HG03342 (cell line): ENCODE data around the gene HMGN4.

Experiments used
- ATAC-seq: cut with Tn5 transposase; IDR thresholded peaks from one replicate; pipeline ENCODE4 v1.9.1; 2021; ENCODE audit warnings: mild to moderate bottlenecking, moderate library complexity; ENCODE audit not compliant: unreplicated experiment

Gene HMGN4

GRCh38 chr6:26576407-26576843 is 38.3 kb downstream of the HMGN4 start:
- no peak for ATAC-seq

GRCh38 chr6:26576929-26577719 is 39.0 kb downstream of the HMGN4 start:
- no peak for ATAC-seq

DNA sequence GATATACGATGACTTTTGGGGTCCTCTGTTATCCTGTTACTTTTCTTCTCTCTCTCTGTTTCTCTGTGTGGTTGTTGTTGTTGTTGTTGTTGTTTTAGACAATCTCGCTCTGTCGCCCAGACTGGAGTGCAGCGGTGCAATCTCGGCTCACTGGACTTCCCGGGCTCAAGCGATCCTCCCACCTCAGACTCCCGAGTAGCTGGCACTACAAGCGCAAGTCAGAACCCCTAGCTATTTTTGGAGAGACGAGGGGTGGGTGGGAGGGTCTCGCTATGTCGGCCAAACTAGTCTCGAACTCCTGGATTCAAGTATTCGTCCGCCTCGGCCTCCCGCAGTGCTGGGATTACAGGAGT is 39.5 kb downstream of the HMGN4 start:
- ATAC-seq, result no peak

DNA sequence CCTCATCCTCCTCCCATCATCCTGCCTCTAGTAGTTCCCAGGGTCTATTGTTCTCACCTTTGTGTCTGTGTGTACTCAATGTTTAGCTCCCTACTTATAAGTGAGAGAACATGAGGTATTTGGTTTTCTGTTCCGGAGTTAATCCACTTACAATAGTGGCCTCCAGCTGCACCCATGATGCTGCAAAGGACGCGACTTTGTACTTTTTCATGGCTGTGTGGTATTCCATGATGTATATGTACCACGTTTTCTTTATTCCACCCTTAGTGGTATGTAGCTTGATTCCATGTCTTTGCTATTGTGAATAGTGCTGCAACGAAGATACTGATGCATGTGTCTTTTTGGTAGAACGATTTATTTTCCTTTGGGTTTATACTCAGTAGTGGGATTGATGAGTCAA is 40.1 kb downstream of the HMGN4 start:
- no peak for ATAC-seq

DNA sequence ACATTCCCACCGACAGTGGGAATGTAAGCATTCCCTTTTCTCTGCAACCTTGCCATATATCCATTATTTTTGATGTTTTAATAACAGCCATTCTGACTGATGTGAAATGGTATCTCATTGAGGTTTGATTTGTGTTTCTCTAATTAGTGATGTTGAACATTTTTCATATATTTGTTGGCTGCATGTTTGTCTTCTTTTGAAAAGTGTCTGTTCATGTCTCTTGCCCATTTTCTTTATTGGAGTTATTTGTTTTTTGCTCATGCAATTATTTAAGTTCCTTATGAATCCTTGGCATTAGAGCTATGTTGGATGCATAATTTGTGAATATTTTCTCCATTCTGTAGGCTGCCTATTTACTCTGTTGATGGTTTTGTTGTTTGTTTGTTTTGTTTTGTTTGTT is 40.6 kb downstream of the HMGN4 start:
- no peak for ATAC-seq

DNA sequence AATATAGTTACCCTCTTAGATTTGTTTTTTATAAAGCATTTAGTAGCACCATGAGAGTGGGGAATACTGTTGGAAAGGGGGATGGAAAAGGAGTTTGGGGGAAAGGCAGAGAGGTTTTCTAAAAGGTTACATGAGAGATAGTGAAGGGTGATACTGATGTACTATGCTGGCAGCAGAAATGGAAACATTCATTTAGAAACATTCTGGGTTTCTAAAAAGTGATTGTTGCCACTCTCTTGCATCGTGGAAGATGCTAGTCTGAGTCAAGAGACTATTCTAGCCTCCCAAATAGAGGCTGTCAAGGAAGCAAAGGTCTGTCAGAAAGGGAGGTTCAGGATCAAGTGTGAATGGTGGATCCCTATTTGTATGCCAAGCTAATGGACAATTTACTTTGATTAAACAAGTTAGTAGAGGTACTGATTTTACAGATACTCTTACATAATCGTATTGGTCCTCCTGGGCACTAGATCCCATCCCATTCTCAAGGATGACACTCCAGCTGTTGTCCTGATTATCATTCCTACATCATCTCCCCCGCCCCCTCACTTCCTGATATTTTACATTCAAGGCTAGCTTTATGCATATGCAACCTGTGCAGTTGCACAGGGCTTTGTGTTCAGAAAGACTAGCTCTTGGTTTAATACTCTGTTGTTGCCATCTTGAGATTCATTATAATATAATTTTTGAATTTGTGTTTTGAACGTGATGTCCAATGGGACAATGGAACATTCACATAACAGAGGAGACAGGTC is 43.2 kb downstream of the HMGN4 start:
- no peak for ATAC-seq

- no peak for ATAC-seq
Measured at GRCh38 chr6:26588965-26589364, 50.8 kb downstream of the HMGN4 start.

DNA sequence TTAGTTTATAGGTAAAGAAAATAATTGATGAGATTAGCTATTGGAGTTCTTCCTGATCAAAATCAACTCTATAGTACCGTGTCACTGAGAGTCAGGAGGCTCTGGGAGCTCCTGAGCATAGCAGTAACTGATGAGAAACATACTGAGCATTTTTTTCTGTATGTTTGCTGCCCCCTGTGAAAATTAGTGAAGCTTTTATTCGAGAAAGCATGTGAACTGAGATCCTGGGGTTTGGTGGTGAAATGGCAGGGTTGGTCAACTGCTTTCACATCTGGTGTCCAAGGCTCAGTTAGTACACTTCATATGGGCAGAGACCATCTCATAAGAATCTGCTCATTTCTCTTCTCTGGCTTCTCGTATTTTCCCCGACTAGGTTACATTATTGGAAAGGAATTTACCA is 54.5 kb downstream of the HMGN4 start:
- ATAC-seq, result no peak

GRCh38 chr6:26593278-26594130 is 55.3 kb downstream of the HMGN4 start:
- ATAC-seq, result no peak

GRCh38 chr6:26594131-26594498 is 55.9 kb downstream of the HMGN4 start:
- ATAC-seq, result no peak

GRCh38 chr6:26594730-26595632 is 56.8 kb downstream of the HMGN4 start:
- no peak for ATAC-seq

- peak; percentile 62 for ATAC-seq
Measured at GRCh38 chr6:26595669-26596269, 57.6 kb downstream of the HMGN4 start.
